Forelimb muscle (tissue), 1 donor: ENCODE results near the gene DBP. TPM values are rescaled to one million over a fixed set of nuclear protein-coding genes. Genes with fewer than 3 reads are reported as not detected.
"Not testable (repeated sequence)": the region's sequence is repeated elsewhere in the genome, so short reads cannot be mapped to it uniquely, and the experiment has no call there.

Experiments
- DNase-seq: peaks from one replicate; pipeline ENCODE4 v3.0.0-alpha.2; 2013; ENCODE audit warnings: low read depth
- polyA plus RNA-seq: library from polyadenylated mRNA; unstranded; fragments of 120-200 nt; gene quantifications from one replicate; pipeline ENCODE4 v1.2.1, GENCODE V29; 2013; ENCODE audit not compliant: insufficient read length

Gene DBP, protein sequence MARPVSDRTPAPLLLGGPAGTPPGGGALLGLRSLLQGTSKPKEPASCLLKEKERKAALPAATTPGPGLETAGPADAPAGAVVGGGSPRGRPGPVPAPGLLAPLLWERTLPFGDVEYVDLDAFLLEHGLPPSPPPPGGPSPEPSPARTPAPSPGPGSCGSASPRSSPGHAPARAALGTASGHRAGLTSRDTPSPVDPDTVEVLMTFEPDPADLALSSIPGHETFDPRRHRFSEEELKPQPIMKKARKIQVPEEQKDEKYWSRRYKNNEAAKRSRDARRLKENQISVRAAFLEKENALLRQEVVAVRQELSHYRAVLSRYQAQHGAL
- 5.2 TPM for polyA plus RNA-seq

GRCh38 chr19:48636859-48637448, at the start of gene DBP:
Gene DBP, minus strand, starts transcription at chr19:48637379. Its CDS starts 385 bp downstream, at chr19:48636994.
- DNase-seq = no peak

DNA sequence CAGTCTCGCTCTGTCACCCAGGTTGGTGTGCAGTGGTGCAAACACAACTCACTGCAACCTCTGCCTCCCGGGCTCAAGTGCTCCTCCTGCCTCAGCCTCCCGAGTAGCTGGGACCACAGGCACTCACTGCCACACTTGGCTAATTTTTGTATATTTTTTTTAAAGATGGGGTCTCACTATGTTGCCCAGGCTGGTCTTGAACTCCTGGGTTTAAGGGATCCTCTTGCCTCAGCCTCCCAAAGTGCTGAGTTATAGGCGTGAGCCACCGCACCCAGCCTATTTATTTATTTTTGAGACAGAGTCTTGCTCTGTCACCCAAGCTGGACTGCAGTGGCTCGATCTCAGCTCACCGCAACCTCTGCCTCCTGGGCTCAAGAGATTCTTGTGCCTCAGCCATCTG, 49.5 kb upstream of the DBP start:
- DNase-seq = not testable (repeated sequence)

GRCh38 chr19:48686088-48686487, 48.9 kb upstream of the DBP start:
- DNase-seq = no peak

- DNase-seq = no peak
Observed at GRCh38 chr19:48685583-48685982, 48.4 kb upstream of the DBP start.

- DNase-seq = peak; percentile 26
Observed at GRCh38 chr19:48683349-48683748, 46.2 kb upstream of the DBP start.

DNA sequence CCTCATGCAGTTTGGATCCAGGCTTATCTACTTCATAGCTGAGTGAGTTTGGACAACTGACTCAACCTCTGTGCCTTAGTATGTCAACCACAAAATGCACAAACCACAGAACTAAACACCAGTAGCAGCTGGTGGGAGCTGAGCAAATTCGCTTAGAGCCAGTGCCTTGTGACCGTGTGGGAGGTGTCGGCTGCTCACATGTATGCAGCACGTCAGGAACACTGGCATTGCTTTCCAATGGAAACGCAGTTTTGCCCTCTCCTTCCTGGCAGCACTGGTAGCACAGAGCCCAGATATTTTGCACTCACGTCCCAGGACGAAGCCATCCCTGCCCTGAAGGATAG, 43.9 kb upstream of the DBP start:
- no peak for DNase-seq

- no peak for DNase-seq
Observed at GRCh38 chr19:48680436-48681126, 43.4 kb upstream of the DBP start.

GRCh38 chr19:48680006-48680405, 42.8 kb upstream of the DBP start:
- DNase-seq = not testable (repeated sequence)

DNA sequence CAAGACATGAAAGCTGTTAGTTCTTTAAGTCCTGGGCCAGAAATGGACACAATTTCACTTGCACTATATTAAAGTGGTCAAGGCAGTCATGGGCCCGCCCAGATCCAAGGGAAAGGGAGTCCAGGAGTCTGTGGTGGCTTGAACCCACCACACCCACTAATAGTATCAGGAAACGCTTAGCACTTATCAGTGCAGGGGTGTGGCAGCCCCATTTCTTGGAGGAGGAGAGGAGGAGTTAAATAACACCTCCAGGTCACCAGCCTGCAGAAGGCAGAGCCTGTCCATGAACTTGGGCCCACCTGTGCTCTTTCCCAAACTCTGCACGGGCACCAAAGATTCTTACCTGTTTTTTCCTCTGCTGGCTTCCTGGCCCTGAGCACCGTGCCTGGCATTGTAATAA, 41.0 kb upstream of the DBP start:
- DNase-seq = no peak

- DNase-seq = no peak
Observed at GRCh38 chr19:48676887-48677286, 39.7 kb upstream of the DBP start.

DNA sequence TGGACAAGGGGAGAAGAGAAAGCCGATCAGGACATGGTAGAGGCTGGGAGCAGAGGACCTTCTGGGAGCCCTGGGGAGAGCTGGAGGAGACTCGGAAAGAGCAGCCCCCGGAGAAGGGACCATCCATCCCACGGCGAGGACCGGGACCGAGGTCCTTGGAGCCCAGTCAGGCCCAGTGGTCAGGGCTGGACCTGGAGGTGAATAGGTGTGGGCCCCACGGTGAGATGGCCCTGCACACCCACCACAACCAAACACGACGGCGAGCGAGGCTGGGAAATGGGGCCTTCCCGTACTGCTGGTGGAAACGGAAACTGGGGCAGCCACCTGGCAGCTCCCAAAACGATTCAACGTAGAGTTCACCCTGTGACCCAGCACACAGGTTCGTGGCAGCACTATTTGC, 39.3 kb upstream of the DBP start:
- DNase-seq = no peak

DNA sequence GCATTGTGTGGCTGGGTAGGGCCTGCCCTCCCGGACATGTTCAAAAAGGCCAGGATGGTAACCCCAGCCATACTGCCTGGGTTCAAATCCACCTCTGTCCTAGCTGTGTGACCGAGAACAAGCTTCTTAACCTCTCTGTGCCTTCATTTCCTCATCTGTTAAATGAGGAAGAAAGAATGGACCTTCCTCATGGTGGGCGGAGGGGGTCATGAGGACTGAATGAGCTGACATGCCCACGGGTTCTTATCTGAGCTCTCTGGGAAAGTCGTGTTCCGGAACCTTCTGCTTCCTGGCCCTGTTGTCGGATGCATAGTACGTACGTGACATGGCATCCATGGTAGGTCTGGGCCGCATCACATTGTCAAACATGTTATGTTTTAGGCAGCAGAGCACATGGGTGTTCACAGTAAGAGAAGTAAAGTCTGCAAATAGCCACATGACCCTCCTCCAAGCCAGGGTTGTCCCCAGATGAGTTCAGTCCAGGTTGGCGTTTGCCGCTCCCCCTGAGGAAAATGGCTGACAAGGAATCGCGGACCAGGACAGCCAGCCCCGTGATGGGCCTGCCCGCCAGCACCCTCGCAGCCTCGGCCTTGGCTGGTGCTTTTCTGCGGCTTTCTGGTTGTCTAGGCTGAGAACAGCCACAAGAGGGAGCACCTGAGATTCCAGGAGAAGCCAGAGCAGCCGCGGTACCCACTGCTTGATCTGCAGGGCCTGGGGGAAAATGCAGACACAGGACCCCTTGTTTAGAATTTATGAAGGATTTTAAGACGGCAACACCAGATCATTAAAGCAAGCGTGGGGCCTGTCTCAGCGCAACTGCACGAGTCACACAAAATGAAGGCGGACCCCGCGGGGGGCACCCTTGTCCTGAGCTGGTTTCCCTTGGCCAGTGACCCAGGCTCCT, 38.0 kb upstream of the DBP start:
- peak; percentile 62 for DNase-seq

GRCh38 chr19:48674216-48674809, 37.1 kb upstream of the DBP start:
- no peak for DNase-seq

- DNase-seq = no peak
Observed at GRCh38 chr19:48673436-48674100, 36.4 kb upstream of the DBP start.

DNA sequence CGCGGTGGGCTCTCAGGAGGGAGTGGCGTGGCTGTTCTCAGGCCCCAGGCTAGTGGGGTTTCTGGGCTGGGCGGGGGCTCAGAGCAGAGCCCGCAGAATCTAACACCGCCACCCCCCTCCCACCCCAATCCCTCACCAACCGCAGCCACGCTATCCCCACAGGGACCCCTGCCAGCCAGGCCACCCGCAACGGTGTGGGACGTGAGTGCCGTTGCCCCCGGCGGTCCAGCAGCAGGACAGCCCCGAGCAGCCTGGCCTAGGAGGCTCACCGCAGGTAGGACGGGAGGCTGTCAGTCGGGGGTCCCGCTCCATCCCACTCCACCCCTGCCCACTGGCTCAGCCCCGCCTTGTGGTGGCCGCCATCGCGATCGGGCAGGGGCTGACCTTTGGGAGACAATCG, 35.8 kb upstream of the DBP start, which contains the start of gene NTN5:
Gene NTN5 (minus strand): TSS at position 24 of the 400 bp plus-strand sequence. CDS start 2,031 bp downstream, outside the sequence.
- no peak for DNase-seq

DNA sequence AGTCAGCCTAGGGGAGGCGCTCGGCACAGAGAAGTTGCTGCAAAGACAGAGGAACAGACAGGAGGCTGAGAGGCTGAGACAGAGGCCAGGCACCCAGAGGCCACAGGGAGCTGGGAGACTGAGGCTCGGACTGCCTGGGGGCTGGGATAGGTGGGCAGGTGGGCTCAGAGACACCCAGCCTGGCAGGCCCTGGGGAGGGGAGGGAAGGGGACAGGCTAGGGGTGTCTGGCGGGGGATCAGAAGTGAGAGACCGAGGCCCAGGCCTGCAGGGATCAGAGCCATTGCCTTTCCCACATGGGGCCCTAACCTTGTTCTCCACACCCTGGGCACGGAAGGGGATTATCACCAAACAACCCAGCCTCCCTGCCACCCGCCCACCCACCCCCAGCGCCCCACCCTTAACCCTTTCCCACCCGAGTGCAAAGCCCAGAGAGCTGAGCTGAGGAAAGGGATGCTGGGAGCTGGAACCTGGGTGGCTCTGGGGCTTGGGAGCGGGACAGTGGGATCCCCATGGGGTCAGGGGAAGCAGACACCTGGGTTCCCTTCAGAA, 34.3 kb upstream of the DBP start:
- no peak for DNase-seq

- no peak for DNase-seq
Observed at GRCh38 chr19:48670699-48671445, 33.7 kb upstream of the DBP start.

DNA sequence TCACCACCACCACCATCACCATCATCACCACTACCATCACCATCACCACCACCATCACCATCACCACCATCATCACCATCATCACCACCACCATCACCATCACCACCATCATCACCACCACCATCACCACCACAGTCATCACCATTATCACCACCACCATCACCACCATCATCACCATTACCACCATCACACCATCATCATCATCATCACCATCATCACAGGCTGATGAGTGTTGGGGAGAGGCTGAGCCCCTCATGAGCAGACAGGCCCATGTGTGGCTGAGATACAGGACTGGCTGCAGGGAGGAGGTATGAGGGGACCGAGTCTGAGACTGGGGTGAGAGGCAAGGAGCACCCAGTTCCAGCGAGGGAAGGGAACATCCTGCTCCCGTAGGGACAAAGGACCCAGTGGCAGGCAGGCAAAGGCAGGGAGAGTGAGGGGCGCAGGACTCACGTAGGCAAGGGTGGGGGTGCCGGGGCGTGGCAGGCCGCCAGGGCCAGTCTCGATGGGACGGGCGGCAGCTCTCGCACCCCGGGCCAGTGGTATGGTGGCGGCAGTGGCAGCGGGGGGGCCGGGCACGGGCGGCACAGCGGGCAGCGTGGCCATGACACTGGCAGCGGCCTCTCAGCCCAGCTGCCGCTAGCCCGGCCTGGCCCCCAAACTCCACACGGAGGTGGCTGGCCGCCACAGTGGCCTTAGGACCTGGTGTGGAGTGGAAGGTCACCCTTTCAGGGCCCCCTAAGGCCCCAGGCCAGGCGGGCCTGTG, 32.9 kb upstream of the DBP start:
- no peak for DNase-seq

DNA sequence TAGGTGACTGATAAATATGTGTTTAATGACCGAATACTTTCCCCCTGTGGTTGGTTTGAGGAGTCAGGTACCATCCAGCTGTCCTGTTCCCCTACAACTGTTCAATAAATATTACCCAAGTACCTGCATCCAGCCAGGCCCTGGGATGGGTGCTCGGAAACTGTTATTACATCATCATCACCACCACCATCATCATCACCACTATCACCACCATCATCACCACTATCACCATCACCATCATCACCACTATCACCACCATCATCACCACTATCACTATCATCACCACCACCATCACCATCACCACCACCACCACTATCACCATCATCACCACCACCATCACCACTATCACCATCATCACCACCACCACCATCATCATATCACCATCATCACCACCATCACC, 31.6 kb upstream of the DBP start:
- no peak for DNase-seq
